ENCODE results near the gene CCDC80.

Gene CCDC80

DNA sequence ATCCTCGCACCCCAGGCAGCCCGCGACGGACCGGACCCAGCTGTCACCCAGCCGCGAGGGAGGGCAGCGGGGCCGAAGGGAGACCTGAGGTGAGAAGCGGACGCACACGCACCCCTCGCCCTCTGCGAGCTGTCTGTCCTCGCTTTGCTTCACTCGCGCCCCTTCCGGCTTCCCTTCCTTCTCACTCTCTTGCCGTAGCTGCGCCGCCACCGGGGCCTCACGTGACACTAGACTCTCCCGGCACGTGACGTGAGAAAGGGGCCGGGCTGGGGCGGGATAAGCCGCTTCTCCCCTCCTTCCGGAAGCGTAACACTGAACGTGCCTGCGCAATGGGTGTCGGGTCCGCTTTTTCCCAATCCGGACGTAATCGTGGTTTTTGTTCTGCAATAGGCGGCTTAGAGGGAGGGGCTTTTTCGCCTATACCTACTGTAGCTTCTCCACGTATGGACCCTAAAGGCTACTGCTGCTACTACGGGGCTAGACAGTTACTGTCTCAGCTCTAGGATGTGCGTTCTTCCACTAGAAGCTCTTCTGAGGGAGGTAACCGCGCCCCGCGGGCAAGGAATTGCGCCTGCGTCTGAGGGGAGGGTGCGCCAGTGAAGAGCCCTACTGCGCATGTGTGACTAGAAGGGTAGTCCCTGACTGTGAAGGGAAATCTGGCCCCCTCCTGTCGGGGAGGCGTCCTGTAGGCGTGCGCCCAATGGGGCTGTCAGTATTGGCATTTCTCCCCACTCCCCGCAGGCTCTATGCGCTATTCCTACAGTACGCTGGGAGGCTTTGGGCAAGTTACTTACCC lies 79.0 kb downstream of the CCDC80 start, which contains the start of the genes ATG3 and SLC35A5:
TSS of gene ATG3 (minus strand) at position 229 of the 796 bp plus-strand sequence. CDS start 434 bp downstream, outside the sequence.
TSS of gene SLC35A5 (plus strand) at position 312 of the 796 bp plus-strand sequence. CDS start 1,359 bp downstream, outside the sequence.
- peak within 1 kb of the TSS; percentile 91 for H3K4me3 ChIP-seq (replicated peaks; ENCODE audit: insufficient read depth, low read length)
- DNase-seq (ENCODE audit: low read depth in 1 of 2, low spot score in 1 of 2): peak; percentile 94 to 99
- peak within 1 kb of the TSS; percentile 95 for H3K27ac ChIP-seq (replicated peaks)

DNA sequence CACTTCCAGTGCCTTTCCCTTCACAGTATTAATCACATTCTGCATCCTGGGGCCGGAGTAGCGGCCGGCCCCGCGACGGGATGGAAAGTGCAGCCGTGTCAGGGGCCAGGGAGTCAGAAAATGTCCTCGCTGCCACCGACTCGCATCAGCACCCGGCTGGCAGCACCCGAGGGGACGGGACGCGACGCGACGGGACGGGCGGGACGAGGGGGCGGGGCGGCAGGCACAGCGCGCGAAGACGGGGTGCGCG lies 79.5 kb downstream of the CCDC80 start:
- H3K27me3 ChIP-seq (ENCODE audit: insufficient read depth, poor library complexity, severe bottlenecking): no peaks in the 10 kb centered on the region
- DNase-seq (ENCODE audit: low read depth in 1 of 2, low spot score in 1 of 2): no peak
- TF ChIP-seq, protein P1, sequence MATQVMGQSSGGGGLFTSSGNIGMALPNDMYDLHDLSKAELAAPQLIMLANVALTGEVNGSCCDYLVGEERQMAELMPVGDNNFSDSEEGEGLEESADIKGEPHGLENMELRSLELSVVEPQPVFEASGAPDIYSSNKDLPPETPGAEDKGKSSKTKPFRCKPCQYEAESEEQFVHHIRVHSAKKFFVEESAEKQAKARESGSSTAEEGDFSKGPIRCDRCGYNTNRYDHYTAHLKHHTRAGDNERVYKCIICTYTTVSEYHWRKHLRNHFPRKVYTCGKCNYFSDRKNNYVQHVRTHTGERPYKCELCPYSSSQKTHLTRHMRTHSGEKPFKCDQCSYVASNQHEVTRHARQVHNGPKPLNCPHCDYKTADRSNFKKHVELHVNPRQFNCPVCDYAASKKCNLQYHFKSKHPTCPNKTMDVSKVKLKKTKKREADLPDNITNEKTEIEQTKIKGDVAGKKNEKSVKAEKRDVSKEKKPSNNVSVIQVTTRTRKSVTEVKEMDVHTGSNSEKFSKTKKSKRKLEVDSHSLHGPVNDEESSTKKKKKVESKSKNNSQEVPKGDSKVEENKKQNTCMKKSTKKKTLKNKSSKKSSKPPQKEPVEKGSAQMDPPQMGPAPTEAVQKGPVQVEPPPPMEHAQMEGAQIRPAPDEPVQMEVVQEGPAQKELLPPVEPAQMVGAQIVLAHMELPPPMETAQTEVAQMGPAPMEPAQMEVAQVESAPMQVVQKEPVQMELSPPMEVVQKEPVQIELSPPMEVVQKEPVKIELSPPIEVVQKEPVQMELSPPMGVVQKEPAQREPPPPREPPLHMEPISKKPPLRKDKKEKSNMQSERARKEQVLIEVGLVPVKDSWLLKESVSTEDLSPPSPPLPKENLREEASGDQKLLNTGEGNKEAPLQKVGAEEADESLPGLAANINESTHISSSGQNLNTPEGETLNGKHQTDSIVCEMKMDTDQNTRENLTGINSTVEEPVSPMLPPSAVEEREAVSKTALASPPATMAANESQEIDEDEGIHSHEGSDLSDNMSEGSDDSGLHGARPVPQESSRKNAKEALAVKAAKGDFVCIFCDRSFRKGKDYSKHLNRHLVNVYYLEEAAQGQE (IDR thresholded peaks at IDR 0.05; ENCODE audit: insufficient replicate concordance, low read depth): no peak
- TF ChIP-seq SPI1 (IDR thresholded peaks at IDR 0.05; ENCODE audit: borderline replicate concordance, low read depth) (no peak), GABPA (IDR thresholded peaks at IDR 0.05; ENCODE audit: low read depth) (no peak), POLR2AphosphoS5 (IDR thresholded peaks at IDR 0.05; ENCODE audit: low read depth) (no peak)
- TF ChIP-seq, protein P2, sequence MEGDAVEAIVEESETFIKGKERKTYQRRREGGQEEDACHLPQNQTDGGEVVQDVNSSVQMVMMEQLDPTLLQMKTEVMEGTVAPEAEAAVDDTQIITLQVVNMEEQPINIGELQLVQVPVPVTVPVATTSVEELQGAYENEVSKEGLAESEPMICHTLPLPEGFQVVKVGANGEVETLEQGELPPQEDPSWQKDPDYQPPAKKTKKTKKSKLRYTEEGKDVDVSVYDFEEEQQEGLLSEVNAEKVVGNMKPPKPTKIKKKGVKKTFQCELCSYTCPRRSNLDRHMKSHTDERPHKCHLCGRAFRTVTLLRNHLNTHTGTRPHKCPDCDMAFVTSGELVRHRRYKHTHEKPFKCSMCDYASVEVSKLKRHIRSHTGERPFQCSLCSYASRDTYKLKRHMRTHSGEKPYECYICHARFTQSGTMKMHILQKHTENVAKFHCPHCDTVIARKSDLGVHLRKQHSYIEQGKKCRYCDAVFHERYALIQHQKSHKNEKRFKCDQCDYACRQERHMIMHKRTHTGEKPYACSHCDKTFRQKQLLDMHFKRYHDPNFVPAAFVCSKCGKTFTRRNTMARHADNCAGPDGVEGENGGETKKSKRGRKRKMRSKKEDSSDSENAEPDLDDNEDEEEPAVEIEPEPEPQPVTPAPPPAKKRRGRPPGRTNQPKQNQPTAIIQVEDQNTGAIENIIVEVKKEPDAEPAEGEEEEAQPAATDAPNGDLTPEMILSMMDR (IDR thresholded peaks at IDR 0.05; ENCODE audit: insufficient read depth, low read length): no peak
- H3K4me3 ChIP-seq (replicated peaks; ENCODE audit: insufficient read depth, low read length): peak overlapping the region; percentile 91
- H3K27ac ChIP-seq (replicated peaks): peak overlapping the region; percentile 95

More for the DNA sequence above, 79.0 kb downstream of the CCDC80 start, which contains the start of the genes ATG3 and SLC35A5:
- TF ChIP-seq POLR2AphosphoS5 (IDR thresholded peaks at IDR 0.05; ENCODE audit: low read depth): peak; percentile 81
- no peak for TF ChIP-seq GABPA (IDR thresholded peaks at IDR 0.05; ENCODE audit: low read depth)
- TF ChIP-seq, protein P1 (IDR thresholded peaks at IDR 0.05; ENCODE audit: insufficient replicate concordance, low read depth): no peak
- no peaks in the 10 kb centered on the region for H3K27me3 ChIP-seq (ENCODE audit: insufficient read depth, poor library complexity, severe bottlenecking)

DNA sequence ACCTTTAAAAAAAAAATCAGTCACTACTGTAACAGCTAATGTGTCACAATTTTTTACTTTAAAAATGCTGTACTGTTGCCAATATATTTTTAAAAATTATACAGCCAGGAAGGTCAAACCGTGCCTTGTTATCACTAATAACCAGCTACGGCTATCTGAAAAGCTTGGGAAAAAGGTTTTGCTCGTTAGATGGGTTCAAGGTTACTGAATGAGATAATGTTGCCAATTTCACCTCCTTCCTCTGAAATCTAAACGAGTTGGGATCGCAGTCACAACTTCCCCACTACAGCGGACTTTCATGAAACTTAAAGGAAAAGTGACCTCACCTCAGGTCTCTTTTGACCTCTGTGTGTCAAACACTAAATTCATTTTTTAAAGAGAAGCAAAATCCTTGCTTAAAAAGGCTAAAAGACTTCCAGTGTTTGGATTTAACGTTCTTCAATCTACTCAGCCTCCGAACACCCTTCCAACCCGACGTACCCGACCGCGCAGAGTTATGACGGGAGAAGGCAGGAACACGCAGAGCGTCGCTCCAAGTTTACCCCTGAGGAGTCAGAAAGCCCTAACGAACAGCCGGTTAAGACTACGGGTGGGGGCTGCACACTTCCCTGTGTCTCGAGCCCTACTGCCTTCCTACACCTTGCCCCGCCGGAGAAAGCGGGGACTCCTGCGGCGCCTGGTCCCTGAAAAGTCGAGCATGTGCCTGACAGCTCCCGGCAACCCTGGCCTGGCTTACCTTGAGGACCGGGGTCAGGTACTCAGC lies 80.0 kb downstream of the CCDC80 start:
- DNase-seq (ENCODE audit: low read depth in 1 of 2, low spot score in 1 of 2): peak in 1 of 2 experiments; percentile 81
- no peaks in the 10 kb centered on the region for H3K27me3 ChIP-seq (ENCODE audit: insufficient read depth, poor library complexity, severe bottlenecking)
- TF ChIP-seq, protein P1 (IDR thresholded peaks at IDR 0.05; ENCODE audit: insufficient replicate concordance, low read depth): no peak
- TF ChIP-seq SPI1 (IDR thresholded peaks at IDR 0.05; ENCODE audit: borderline replicate concordance, low read depth) (no peak), POLR2AphosphoS5 (IDR thresholded peaks at IDR 0.05; ENCODE audit: low read depth) (no peak)

More for the DNA sequence above, 80.0 kb downstream of the CCDC80 start:
- Histone ChIP-seq H3K27ac (replicated peaks) (peak overlapping the region; percentile 95), H3K4me3 (replicated peaks; ENCODE audit: insufficient read depth, low read length) (peak overlapping the region; percentile 91)

All from HL-60 (cell line).